NCI-H526 (cell line): Measurements from ENCODE around the gene OVOL1.
"Not testable (repeated sequence)": the region's sequence is repeated elsewhere in the genome, so short reads cannot be mapped to it uniquely, and the experiment has no call there.

Source experiments
- DNase-seq, 2 experiments: peaks; one replicate each; lab custom pipeline; 2025; lab: John Stamatoyannopoulos, UW

Gene OVOL1

DNA sequence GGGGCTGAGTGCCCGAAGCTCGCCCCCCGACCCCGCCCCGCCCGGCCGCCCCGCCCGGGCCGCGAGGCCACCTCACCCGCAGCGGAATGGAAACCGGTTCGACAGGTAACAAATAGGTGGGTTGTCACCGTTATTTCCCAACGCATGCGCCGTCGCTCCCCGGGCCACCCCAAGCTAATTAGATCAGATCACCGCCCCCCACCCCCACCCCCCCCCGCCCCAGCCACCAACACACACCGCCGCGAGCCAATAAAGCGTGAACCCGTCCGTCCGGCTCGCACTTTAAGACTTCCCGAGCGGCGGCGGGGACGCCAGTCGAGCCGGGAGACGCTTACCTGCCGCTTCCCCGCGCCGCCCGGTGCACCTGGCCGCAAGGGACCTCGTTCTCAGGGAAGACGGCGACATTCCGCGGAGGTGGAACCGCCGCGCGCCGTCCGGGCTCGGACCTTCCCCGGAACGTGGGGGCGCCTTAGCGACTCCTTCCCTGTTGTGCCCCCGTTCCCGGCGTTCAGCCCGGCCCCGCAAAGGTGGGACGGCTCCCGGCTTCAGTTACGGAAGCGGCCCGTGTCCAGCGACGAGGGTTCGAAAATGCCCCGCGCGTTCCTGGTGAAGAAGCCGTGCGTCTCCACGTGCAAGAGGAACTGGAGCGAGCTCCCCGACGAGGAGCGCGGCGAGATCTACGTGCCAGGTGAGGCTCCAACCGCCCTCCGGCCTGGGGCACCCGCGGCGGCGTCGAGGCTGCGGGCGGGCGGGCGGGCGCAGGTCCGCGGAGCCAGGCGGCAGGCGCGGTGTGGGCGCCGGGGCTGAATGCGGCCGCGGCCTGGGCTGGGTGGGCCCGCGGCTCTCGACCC is at the start of gene OVOL1:
TSS of gene OVOL1 (plus strand) at position 278 of the 851 bp plus-strand sequence. CDS start at position 589, 311 bp downstream.
- peak; percentile 88 to 96 for DNase-seq

GRCh38 chr11:65739022-65739421 is 47.8 kb upstream of the OVOL1 start:
- no peak for DNase-seq

- no peak for DNase-seq
Measured at GRCh38 chr11:65741185-65741584, 45.7 kb upstream of the OVOL1 start.

- no peak for DNase-seq
Measured at GRCh38 chr11:65742353-65742752, 44.5 kb upstream of the OVOL1 start.

GRCh38 chr11:65743681-65744025 is 43.2 kb upstream of the OVOL1 start:
- no peak for DNase-seq

- DNase-seq = peak; percentile 79 to 92
Measured at GRCh38 chr11:65744026-65744698, 42.7 kb upstream of the OVOL1 start.

- DNase-seq = no peak
Measured at GRCh38 chr11:65744699-65745042, 42.2 kb upstream of the OVOL1 start.

DNA sequence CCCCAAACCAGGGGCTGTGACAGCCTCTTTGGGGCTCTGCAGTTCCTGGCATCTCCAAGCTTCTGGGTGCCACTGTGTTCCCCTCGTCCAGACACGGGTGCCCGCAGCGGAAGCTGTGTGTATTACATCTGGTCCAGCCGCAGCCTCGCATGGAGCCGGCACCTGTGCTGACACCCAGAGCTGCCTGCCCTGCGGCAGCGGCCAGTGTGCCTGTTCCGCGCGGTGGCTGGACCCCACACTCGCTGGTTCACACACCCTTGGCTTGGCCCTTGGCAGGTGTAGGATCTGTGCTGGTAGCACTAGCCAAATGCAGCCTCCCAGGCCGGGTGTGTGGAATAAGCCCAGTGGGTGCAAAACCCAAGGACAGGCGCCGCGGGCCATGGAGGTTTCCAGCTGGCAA is 41.8 kb upstream of the OVOL1 start:
- DNase-seq = peak in 1 of 2 experiments; percentile 73

- not testable (repeated sequence) for DNase-seq
Measured at GRCh38 chr11:65762169-65762568, 24.7 kb upstream of the OVOL1 start.

DNA sequence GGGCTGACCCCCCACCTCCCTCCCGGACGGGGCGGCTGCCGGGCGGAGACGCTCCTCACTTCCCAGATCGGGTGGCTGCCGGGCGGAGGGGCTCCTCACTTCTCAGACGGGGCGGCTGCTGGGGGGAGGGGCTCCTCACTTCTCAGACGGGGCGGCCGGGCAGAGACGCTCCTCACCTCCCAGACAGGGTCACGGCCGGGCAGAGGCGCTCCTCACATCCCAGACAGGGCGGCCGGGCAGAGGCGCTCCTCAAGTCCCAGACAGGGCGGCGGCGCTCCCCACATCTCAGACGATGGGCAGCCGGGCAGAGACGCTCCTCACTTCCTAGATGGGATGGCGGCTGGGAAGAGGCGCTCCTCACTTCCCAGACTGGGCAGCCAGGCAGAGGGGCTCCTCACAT is 24.0 kb upstream of the OVOL1 start:
- DNase-seq = not testable (repeated sequence)

GRCh38 chr11:65764434-65764833 is 22.4 kb upstream of the OVOL1 start:
- DNase-seq = peak in 1 of 2 experiments; percentile 55

DNA sequence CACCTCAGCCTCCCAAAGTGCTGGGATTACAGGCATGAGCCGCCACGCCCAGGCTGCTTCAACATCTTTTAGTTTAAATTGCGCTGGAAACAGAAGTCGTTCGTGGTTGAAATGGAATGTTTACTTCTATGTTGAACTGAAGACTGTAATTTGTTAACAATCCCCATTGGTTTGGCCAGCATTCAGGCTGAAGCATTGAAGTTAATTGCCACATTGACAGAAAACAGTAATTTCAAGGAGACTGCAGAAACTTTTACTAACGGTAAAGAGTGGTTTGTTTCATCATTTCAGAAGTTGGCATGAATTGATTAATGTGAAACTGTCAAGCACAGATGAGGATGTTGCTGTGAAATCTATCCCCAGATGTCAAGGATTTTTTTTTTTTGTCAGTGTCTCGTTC is 20.3 kb upstream of the OVOL1 start:
- DNase-seq = no peak

DNA sequence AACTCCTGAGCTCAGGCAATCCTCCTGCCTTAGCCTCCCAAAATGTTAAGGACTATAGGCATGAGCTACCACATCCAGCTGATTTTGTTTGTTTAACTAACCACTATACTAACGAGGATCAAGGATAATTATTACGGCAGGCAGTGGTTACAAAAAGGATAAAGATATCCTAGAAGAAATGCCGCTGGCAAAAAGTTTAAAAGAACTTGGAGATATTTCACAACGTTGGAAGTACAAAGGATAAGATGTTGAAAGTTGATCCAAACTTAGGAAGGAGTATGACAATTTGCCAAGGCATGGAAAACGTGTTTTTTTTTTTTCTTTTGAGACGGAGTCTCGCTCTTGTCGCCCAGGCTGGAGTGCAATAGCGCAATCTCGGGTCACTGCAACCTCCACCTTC is 19.5 kb upstream of the OVOL1 start:
- no peak for DNase-seq

GRCh38 chr11:65767806-65768205 is 19.1 kb upstream of the OVOL1 start:
- DNase-seq = not testable (repeated sequence)

DNA sequence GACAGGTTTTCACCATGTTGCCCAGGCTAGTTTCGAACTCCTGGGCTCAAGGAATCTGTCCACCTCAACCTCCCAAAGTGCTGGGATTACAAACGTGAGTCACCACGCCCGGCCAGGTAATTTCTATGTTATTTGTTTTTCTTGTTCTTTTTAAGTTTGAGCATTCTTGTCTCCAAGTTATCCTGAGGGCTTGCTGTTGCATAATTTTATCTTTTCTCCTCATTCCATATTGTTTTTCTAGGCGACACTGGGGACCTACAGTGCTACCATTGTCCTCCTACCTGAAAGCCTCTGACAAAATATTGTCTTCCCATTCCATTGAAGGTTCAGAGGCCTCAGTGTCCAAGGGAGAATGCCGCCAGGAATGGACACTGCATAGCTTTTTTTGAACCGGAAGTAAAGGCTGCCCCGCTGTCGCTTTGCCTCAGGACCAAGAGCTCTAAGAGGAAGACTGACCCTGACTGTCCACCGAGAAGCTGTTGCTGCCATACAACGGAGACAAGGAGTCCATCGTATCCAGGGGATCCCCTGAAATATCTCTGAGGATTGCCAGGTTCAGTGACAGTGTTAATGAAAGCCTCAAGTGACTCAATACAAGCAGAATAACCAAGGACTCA is 15.8 kb upstream of the OVOL1 start:
- no peak for DNase-seq

DNA sequence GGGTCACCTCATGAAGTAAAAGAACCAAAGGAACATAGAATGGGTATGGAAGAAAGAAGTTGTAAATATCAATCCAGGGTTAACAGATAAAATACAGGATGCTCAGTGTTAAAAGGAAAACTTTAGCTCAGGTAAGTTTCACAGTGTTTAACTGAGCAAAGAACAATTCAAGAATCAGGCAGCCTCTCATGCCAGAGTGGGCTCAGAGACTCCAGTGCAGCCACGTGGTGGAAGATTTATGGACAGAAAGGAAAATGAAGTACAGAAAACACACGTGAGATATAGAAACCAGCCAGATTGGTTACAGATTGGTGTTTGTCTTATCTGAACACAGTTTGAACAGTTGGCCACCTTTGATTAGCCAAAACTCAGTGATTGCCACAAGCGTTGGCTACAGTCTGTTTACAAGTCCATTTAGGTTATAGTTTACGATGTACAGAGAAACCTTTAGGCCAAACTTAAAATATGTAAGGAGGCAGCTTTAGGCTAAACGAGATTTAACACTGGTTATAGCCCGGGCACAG is 15.2 kb upstream of the OVOL1 start:
- no peak for DNase-seq

DNA sequence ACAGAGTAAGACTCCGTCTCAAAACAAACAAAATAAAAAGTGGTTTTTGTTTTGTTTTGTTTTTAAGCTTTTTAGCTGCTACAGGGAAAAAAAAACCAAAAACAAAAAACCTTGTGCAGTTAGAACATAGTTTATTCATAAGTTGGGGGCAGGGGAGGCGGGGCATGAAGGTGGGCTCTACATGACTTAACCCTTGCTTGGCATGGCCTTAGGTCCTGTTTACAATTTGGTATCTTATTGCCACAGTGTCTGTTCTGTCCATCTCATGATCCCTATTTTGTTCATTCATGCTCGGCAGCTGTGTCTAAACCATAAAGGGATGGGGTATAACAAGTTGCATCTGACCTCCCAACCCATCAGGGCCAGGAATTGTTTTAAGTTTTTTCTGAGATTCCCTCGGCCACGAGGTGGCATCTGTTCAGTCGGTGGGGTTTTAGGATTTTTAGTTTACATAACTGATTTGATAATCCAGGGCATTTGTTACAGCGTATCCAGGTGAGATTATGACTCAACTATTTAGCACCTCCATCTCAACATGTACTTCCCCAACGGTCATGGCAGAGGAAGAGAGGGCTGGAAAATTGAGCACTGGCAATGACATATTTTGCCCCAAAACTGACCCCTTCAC is 13.0 kb upstream of the OVOL1 start:
- DNase-seq = no peak

- DNase-seq = no peak
Measured at GRCh38 chr11:65774525-65775306, 12.1 kb upstream of the OVOL1 start.

DNA sequence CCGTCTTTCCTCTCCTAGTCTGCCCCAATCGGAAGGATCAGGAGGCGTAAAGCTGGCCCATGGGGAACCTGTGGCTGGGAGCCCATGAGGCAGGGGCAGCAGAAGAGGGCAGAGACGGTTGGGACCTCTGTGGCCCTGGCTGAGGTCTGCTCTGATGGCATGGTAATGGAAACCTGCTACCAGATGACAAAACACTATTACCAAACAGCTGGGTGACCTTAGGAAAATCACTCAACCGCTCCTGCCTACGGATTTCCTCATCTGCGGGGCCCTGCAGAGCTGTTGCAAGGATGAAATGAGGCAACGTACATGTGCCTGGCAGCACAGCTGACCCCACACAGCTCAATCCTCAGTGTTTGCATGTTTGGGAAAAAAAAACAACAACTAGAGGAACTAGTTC is 10.7 kb upstream of the OVOL1 start:
- peak in 1 of 2 experiments; percentile 74 for DNase-seq

- no peak for DNase-seq
Measured at GRCh38 chr11:65776710-65777141, 10.1 kb upstream of the OVOL1 start.

GRCh38 chr11:65777241-65777640 is 9.6 kb upstream of the OVOL1 start:
- DNase-seq = no peak
